Measurements from ENCODE around the gene FAM83D. TPM values are rescaled to one million over a fixed set of nuclear protein-coding genes. Genes with fewer than 3 reads are reported as not detected.

Gene FAM83D
- total RNA-seq, 4 donors from 2014 or later, result 3.9 to 15.8 (median 11.6) TPM

GRCh38 chr20:38939686-38940085 lies 13.5 kb downstream of the FAM83D start:
- Histone ChIP-seq H3K4me3 (no peak overlapping the region), H3K9me3 (no peaks in the 10 kb centered on the region), H3K4me1 (no peaks in the 10 kb centered on the region), H3K36me3 (no peaks in the 10 kb centered on the region), H3K27me3 (no peaks in the 10 kb centered on the region), H3K27ac (no peak overlapping the region)
- TF ChIP-seq CTCF (IDR thresholded peaks at IDR 0.05), result no peak
- no peak for TF ChIP-seq POLR2AphosphoS5 (IDR thresholded peaks at IDR 0.05)
- no peak for TF ChIP-seq EP300 (IDR thresholded peaks at IDR 0.05)
- no peak for TF ChIP-seq POLR2A (IDR thresholded peaks at IDR 0.05)
- WGBS, result 82% methylated on average over 2 of the region's 2 CpGs
- no peak for DNase-seq (ENCODE audit: low spot score in 2 of 2)

GRCh38 chr20:38940644-38941043 lies 14.4 kb downstream of the FAM83D start:
- Histone ChIP-seq H3K27ac (no peak overlapping the region), H3K4me1 (no peaks in the 10 kb centered on the region), H3K27me3 (no peaks in the 10 kb centered on the region), H3K36me3 (no peaks in the 10 kb centered on the region), H3K4me3 (no peak overlapping the region), H3K9me3 (no peaks in the 10 kb centered on the region)
- peak in 1 of 2 donors; percentile 32 for DNase-seq (ENCODE audit: low spot score in 2 of 2)
- 97% methylated on average over 5 of the region's 5 CpGs for WGBS
- TF ChIP-seq EP300 (IDR thresholded peaks at IDR 0.05), result no peak
- no peak for TF ChIP-seq CTCF (IDR thresholded peaks at IDR 0.05)
- no peak for TF ChIP-seq POLR2AphosphoS5 (IDR thresholded peaks at IDR 0.05)
- no peak for TF ChIP-seq POLR2A (IDR thresholded peaks at IDR 0.05)

- Histone ChIP-seq H3K27me3 (no peaks in the 10 kb centered on the region), H3K4me3 (no peak overlapping the region), H3K9me3 (no peaks in the 10 kb centered on the region), H3K4me1 (no peaks in the 10 kb centered on the region), H3K36me3 (no peaks in the 10 kb centered on the region), H3K27ac (no peak overlapping the region)
- peak in 1 of 2 donors; percentile 21 for DNase-seq (ENCODE audit: low spot score in 2 of 2)
- TF ChIP-seq EP300 (IDR thresholded peaks at IDR 0.05) (no peak), POLR2A (IDR thresholded peaks at IDR 0.05) (no peak), POLR2AphosphoS5 (IDR thresholded peaks at IDR 0.05) (no peak), CTCF (IDR thresholded peaks at IDR 0.05) (no peak)
- WGBS, result 94% methylated on average over 5 of the region's 5 CpGs
These were observed 15.6 kb downstream of the FAM83D start for GRCh38 chr20:38941726-38942389.

GRCh38 chr20:38945012-38945411 lies 18.8 kb downstream of the FAM83D start:
- Histone ChIP-seq H3K4me1 (no peaks in the 10 kb centered on the region), H3K4me3 (no peak overlapping the region), H3K9me3 (no peaks in the 10 kb centered on the region), H3K27me3 (no peaks in the 10 kb centered on the region), H3K27ac (no peak overlapping the region), H3K36me3 (no peaks in the 10 kb centered on the region)
- 94% methylated on average over 3 of the region's 3 CpGs for WGBS
- DNase-seq (ENCODE audit: low spot score in 2 of 2), result no peak
- no peak for TF ChIP-seq EP300 (IDR thresholded peaks at IDR 0.05)
- no peak for TF ChIP-seq POLR2A (IDR thresholded peaks at IDR 0.05)
- TF ChIP-seq CTCF (IDR thresholded peaks at IDR 0.05), result no peak
- no peak for TF ChIP-seq POLR2AphosphoS5 (IDR thresholded peaks at IDR 0.05)

- Histone ChIP-seq H3K27me3 (no peaks in the 10 kb centered on the region), H3K4me3 (no peak overlapping the region), H3K36me3 (peaks cover 2% of the 10 kb centered on the region), H3K4me1 (no peaks in the 10 kb centered on the region), H3K27ac (no peak overlapping the region), H3K9me3 (no peaks in the 10 kb centered on the region)
- no peak for DNase-seq (ENCODE audit: low spot score in 2 of 2)
- TF ChIP-seq POLR2AphosphoS5 (IDR thresholded peaks at IDR 0.05), result no peak
- WGBS, result 91% methylated on average over 3 of the region's 3 CpGs
These were observed 20.6 kb downstream of the FAM83D start for GRCh38 chr20:38946836-38947235.
